ENCODE measurements around the gene SMPD4.
"Not testable (repeated sequence)": the region's sequence is repeated elsewhere in the genome, so short reads cannot be mapped to it uniquely, and the experiment has no call there.

DNA sequence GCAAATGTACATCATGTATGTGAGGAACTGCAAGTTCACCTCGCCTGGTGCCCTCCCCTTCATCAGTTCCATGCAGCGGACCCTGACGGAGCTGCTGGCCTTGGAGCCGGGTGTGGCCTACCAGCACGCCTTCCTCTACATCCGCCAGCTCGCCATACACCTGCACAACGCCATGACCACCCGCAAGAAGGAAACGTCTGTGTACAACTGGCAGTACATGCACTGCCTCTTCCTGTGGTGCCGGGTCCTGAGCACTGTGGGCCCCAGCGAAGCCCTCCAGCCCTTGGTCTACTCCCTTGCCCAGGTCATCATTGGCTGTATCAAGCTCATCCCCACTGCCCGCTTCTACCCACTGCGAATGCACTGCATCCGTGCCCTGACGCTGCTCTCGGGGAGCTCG is 49.0 kb upstream of the SMPD4 start:
- TF ChIP-seq FOXJ3 (CRISPR knock-in tag; IDR thresholded peaks at IDR 0.05; ENCODE audit: borderline replicate concordance); ZNF121 (CRISPR knock-in tag; IDR thresholded peaks at IDR 0.05); TEAD4 (CRISPR knock-in tag; IDR thresholded peaks at IDR 0.05); TCF7 (CRISPR knock-in tag; IDR thresholded peaks at IDR 0.05; ENCODE audit: low read depth); ESRRA (CRISPR knock-in tag; IDR thresholded peaks at IDR 0.05; ENCODE audit: borderline replicate concordance); NR2C2 (CRISPR knock-in tag; IDR thresholded peaks at IDR 0.05); PRRX2 (CRISPR knock-in tag; IDR thresholded peaks at IDR 0.05); IRF2 (CRISPR knock-in tag; IDR thresholded peaks at IDR 0.05; ENCODE audit: borderline replicate concordance, low read depth): not testable (repeated sequence)
- TF ChIP-seq, protein P1, sequence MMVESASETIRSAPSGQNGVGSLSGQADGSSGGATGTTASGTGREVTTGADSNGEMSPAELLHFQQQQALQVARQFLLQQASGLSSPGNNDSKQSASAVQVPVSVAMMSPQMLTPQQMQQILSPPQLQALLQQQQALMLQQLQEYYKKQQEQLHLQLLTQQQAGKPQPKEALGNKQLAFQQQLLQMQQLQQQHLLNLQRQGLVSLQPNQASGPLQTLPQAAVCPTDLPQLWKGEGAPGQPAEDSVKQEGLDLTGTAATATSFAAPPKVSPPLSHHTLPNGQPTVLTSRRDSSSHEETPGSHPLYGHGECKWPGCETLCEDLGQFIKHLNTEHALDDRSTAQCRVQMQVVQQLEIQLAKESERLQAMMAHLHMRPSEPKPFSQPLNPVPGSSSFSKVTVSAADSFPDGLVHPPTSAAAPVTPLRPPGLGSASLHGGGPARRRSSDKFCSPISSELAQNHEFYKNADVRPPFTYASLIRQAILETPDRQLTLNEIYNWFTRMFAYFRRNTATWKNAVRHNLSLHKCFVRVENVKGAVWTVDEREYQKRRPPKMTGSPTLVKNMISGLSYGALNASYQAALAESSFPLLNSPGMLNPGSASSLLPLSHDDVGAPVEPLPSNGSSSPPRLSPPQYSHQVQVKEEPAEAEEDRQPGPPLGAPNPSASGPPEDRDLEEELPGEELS (CRISPR knock-in tag; IDR thresholded peaks at IDR 0.05) = not testable (repeated sequence)
- TF ChIP-seq, protein P2, sequence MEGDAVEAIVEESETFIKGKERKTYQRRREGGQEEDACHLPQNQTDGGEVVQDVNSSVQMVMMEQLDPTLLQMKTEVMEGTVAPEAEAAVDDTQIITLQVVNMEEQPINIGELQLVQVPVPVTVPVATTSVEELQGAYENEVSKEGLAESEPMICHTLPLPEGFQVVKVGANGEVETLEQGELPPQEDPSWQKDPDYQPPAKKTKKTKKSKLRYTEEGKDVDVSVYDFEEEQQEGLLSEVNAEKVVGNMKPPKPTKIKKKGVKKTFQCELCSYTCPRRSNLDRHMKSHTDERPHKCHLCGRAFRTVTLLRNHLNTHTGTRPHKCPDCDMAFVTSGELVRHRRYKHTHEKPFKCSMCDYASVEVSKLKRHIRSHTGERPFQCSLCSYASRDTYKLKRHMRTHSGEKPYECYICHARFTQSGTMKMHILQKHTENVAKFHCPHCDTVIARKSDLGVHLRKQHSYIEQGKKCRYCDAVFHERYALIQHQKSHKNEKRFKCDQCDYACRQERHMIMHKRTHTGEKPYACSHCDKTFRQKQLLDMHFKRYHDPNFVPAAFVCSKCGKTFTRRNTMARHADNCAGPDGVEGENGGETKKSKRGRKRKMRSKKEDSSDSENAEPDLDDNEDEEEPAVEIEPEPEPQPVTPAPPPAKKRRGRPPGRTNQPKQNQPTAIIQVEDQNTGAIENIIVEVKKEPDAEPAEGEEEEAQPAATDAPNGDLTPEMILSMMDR (IDR thresholded peaks at IDR 0.05) = not testable (repeated sequence)
- TF ChIP-seq, protein P3, sequence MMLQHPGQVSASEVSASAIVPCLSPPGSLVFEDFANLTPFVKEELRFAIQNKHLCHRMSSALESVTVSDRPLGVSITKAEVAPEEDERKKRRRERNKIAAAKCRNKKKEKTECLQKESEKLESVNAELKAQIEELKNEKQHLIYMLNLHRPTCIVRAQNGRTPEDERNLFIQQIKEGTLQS (CRISPR knock-in tag; conservative IDR thresholded peaks at IDR 0.05) = not testable (repeated sequence)
- TF ChIP-seq, protein P4, sequence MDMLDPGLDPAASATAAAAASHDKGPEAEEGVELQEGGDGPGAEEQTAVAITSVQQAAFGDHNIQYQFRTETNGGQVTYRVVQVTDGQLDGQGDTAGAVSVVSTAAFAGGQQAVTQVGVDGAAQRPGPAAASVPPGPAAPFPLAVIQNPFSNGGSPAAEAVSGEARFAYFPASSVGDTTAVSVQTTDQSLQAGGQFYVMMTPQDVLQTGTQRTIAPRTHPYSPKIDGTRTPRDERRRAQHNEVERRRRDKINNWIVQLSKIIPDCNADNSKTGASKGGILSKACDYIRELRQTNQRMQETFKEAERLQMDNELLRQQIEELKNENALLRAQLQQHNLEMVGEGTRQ (CRISPR knock-in tag; IDR thresholded peaks at IDR 0.05) = not testable (repeated sequence)

Measured in WTC11 (cell line).